Measurements from ENCODE around the gene FRS2.

FRS2 gene

DNA sequence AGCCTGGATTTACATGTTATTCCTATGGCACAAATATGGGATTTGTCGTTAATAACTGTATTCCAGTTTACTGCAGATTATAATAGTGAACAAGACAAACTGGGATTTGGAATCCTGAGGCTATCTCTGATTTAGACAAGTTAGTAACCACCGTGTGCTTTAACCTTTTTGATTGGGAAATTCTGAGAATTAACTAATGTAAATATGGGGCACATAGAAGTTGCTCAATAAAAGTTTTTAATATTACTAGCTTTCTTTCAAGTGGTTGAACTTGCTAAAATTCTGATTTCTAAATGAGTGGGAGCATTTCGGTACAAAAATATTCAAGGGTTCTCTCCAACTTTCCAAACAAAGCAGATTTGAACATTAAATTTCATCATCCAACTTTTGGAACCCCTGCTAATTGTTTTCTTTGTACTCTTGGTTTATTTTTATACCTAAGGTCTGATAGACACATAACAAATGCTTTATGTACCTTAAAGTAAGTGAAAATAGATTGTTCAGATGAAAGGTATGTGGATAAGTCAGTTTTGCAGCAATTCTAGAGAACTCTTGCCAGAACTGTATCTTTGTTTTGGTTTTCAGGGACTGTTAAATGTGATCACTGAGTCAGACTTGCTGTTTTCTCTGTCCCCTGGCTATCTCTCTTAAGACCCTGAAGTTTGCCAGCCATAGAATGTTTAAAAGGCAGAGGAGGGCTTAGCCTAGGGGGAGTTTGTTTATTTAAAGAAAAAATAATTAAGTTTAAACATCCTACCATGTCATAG, 57.5 kb downstream of the FRS2 start:
- peak; percentile 17 for DNase-seq (ENCODE audit: low spot score)

GRCh38 chr12:69529021-69529420, 58.8 kb downstream of the FRS2 start:
- DNase-seq (ENCODE audit: low spot score): no peak

DNA sequence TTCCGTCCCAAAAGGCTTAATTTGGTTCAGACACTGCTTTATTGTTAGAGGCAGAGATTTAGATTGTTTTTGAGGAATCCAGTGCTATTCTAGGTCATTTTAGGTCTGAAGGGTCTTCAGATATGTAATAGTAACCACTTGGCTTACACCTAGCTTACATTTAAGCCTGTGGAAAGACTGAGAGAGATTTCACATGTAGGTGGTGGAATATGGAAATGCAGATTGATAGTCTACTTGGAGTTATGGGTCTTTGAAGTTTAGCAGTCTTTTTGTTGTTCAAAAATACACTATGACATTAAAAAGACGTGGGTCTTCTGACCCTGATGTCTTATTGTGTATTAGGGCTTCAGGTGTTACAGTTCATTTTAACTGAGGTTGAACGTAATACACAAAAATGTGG, 63.7 kb downstream of the FRS2 start:
- DNase-seq (ENCODE audit: low spot score): no peak

DNA sequence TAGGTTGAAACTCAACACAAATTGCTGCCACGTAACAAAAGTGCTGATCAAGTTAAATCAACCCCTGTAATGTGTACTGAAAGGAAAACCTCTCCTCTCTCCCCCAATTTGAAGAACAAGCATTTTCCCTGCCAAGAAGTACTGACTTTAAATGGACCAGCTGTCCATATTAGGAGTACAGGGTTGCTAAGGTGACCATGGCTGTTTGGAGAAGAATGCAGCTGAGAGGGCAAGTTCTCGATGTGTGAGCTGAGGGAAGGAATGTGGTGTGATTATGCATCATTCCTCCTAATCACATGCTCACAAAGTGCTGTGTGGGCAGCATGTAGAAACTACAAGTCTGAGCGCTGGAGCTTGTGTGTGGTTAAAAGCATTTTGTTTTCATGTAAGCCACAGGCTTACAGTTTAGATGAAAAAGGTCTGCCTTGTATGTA, 64.2 kb downstream of the FRS2 start:
- DNase-seq (ENCODE audit: low spot score): peak; percentile 87

- peak; percentile 29 for DNase-seq (ENCODE audit: low spot score)
Observed at GRCh38 chr12:69540987-69541386, 70.8 kb downstream of the FRS2 start.

DNA sequence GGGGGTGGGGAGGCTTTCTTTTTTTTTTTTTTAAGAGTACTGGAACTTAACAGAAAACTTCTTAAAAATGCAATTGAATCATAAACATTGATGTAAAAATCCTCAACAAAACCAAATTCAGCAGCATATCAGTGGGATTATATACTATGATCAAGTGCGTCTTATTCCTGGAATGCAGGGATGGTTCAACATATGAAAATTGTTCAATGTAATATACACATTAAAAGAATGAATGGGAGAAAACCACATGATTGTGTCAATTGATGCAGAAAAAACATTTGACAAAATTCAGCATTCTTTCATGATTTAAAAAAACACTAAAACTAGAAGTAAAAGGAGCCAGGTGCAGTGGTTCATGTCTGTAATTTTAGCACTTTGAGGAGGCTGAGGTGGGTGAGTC, 73.9 kb downstream of the FRS2 start:
- no peak for DNase-seq (ENCODE audit: low spot score)

- no peak for DNase-seq (ENCODE audit: low spot score)
Observed at GRCh38 chr12:69545081-69545480, 74.9 kb downstream of the FRS2 start.

DNA sequence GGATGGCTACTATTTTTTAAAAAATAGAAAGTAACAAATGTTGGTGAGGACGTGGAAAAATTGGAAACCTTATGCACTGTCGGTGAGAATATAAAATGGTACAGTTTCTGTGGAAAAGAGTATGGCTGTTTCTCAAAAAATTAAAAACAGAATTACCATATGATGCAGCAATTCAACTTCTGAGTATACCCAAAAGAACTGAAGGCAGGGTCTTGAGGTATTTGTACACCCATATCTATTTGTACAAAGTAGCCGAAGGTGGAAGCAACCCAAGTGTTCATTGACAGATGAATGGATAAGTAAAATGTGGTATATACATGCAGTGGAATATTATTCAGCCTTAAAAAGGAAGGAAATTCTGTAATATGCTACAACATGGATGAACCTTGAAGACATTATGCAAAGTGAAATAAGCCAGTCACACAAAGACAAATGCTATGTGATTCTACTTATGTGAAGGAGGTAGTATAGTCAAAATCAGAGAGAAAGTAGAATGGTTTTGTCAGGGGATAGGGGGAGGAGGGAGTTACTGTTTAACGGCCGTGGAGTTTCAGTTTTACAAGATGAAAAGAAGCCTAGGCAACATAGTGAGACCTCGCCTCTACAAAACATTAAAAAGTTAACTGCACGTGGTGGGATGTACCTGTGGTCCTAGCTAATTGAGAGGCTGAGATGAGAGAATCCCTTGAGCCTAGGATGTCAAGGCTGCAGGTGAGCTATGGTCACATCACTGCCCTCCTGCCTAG, 76.7 kb downstream of the FRS2 start:
- DNase-seq (ENCODE audit: low spot score): no peak

DNA sequence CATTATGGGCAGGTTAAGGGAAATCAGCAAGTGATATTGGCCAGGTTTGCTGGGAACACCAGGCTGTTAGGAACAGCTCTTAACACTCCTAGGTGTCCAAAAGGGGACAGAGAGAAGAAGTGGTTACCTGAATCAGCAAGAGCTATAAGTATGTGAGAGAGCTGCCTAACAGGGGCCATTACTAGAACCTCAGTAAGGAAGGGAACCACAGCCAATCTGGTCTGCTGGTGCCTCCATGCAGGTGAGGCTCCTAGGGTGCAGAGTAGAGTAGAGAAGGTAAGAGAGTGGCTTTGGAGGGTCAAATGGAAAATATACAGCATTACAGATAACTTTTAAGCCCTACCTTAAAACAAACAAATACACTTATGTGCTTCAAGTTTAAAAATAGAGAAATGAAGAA, 78.5 kb downstream of the FRS2 start:
- DNase-seq (ENCODE audit: low spot score): no peak

- DNase-seq (ENCODE audit: low spot score): no peak
Observed at GRCh38 chr12:69550569-69551350, 80.6 kb downstream of the FRS2 start.

DNA sequence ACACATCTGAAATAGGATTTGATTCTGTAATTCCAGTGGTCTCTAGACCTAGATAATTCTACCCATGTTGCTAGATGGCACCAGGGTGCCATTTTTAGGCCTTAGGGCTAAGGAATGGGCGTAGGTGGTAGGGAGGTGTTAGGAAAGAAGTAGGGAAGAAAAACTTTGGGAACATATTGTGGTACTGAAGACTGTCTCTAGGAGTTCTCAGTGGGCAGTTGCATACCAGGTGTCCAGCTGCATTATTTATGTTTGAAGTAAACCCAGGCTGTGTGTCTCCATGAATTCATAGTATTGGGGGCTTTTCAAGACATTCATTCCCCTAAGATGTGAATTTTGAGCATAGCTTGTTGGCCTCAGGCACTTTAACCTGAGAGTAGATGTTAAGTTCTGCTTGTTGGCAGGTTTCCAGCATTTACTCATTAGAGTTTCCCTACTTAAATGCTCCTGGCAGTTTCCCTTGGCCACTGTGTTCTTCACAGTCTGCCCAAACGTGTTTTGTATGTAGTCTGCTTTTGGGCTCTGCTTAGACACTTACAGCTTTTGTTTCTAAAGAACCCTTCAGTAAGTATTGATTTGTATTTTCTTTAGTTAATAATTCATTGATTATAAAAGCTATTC, 83.5 kb downstream of the FRS2 start:
- DNase-seq (ENCODE audit: low spot score): no peak

GRCh38 chr12:69555461-69555860, 85.3 kb downstream of the FRS2 start:
- DNase-seq (ENCODE audit: low spot score): peak; percentile 89

DNA sequence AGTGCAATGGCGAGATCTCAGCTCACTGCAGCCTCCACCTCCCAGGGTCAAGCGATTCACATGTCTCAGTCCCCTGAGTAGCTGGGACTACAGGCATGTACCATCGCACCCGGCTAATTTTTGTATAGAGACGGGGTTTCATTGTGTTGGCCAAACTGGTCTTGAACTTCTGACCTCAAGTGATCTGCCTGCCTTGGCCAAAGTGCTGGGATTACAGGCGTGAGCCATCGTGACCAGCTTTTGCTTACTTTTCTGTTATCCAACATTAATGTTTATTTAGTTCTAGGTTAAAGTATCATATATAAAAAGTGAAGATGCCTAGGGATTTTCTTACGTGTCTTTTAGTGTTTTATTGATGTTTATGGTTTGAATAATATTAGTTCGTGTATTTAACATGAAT, 86.2 kb downstream of the FRS2 start:
- DNase-seq (ENCODE audit: low spot score): no peak

- DNase-seq (ENCODE audit: low spot score): no peak
Observed at GRCh38 chr12:69563166-69563762, 93.1 kb downstream of the FRS2 start.

DNA sequence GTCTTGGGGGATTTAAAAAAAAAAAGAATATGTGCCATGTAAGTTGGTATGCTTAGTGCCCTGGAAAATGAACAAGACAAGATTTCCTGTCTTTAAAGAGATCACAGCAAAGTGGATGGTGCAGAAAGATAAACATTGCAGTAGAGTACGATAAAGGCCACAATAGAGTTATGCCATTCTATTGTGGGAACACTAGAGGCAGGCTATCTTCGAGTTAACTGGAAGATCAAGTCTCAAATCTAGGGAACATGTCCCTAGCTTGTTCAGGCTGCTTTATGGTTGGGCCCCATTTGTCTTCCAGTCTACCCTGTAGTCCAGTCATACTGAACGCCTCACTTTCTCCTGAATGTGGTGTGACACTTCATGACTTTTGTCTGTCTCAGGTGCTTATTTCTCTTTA, 96.4 kb downstream of the FRS2 start:
- no peak for DNase-seq (ENCODE audit: low spot score)

DNA sequence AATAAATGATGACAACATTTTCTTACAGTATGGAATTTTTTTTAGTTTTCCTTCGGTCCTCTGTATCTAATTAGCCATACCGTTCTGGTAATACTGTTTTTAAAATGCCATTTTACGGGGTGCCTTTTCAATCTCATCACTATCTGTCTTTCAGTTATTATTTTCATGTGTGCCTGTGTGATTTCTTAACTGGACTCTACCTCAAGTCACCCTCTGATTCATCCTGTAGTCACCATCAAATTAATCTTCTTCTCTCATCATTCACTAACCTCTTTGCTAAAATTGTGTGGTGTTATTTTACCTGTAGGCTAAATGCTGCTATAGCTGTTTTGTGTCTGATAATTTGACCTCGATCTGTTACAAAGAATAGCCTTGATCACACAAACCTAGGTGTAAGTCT, 99.0 kb downstream of the FRS2 start:
- DNase-seq (ENCODE audit: low spot score): no peak

DNA sequence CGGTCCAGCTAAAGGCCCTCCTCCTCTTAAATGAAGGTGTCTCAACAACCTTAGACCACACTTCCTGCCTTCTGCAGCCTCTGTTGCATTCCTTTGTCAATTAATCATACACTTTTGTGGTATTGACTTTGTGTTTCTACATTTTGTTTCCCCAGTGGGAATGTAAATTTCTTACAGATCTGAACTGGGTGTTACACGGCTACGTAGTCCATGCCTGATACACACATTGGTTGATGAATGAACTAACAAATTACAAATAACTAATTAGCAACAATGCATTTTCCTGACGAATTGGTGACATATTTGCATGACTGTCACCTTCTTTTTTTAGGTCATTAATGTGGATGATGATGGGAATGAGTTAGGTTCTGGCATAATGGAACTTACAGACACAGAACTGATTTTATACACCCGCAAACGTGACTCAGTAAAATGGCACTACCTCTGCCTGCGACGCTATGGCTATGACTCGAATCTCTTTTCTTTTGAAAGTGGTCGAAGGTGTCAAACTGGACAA, 99.9 kb downstream of the FRS2 start:
- DNase-seq (ENCODE audit: low spot score): peak; percentile 13

DNA sequence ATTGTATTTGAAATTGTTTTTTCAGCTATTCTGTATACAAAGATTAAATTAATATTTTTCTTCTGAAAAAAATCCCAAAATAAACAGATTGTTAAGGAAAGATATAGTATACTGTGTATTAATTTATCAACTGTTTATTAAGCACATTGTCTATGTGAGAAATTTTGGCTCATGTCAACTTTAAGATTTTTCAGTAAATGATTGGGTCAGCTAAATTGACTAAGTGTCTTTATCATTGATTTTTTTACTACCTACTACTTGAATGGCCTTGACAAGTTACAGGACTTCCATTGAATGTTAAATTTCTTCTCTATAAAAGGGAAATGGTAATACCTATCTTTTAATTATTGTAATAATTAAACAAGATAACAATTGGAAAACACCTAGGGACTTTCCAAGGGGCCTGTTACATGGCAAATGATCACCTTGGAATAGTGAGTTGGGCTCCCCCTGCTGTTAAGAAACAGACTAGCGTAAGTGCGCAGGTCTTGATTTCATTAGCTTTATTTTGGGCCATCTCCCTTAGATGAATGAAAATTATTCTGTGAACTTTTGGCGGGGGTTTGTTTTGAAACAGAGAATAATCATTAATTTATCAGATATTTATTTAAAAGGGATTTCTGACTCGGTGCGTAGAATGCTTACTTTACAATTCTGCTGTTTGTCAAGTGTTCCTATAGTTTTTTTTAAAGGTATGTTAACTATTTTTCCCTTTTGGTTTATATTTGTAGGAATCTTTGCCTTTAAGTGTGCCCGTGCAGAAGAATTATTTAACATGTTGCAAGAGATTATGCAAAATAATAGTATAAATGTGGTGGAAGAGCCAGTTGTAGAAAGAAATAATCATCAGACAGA, 100.6 kb downstream of the FRS2 start:
- peak; percentile 41 for DNase-seq (ENCODE audit: low spot score)

DNA sequence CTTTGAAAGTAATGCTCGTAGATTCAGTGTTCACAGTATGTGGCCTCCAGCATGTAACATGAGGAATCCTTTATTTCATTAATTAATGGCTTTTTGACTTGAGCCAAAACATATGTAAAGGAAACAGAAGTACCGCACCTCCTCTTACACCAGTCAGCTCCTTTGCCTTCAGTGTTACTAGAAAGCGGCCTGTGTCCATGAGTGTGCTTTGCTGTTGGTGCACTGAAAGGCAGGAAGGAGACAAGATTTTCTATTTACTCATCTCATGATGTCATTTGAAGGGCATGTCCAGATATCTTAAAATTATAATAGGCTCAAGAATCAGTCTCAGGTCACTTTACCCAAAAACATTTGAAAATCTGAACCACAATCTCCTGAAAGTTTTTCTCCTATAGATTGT, 105.2 kb downstream of the FRS2 start:
- no peak for DNase-seq (ENCODE audit: low spot score)

DNA sequence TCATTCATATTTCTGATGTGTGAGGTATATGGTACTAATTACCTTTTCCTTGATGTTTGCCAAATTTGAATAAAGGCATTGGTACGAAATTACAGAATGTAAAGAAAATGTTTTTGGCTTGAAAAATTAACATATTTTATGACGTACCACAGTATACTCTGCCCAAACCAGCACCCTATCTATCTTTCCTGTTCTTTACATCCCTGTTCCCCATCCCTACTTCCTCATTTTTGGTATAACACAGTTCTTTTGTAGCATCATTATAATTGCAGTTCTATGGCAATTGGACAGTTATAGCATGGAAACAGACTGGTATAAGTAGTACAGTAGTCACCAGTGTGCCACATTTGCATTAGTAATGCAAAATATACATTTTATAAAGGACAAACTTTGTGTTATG, 108.1 kb downstream of the FRS2 start:
- DNase-seq (ENCODE audit: low spot score): no peak

DNA sequence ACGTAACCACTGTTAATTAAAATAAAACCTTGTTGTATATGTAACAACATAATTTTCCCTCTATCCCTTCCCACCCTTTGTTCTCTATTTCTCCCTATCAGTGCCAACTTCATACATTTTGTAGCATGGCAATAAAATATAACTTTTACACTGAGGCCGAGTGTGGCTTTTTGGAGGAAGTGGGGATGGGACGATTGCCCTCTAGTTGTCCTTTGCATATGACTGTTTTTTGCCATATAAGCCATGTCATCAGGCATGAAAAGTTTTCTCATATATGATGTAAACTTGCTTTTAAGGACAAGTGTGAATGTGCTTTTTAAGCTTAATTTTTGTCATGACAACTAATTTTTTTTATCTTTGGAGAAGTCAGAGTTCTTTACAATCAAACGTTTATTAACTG, 108.8 kb downstream of the FRS2 start:
- DNase-seq (ENCODE audit: low spot score): no peak

Data from AG08396 (cell line).